GM19043 (cell line): Measurements from ENCODE around the gene EGLN1.

Experiments
- ATAC-seq: cut with Tn5 transposase; IDR thresholded peaks from one replicate; pipeline ENCODE4 v1.9.1; 2021; ENCODE audit warnings: low read depth; ENCODE audit not compliant: unreplicated experiment

EGLN1 gene

DNA sequence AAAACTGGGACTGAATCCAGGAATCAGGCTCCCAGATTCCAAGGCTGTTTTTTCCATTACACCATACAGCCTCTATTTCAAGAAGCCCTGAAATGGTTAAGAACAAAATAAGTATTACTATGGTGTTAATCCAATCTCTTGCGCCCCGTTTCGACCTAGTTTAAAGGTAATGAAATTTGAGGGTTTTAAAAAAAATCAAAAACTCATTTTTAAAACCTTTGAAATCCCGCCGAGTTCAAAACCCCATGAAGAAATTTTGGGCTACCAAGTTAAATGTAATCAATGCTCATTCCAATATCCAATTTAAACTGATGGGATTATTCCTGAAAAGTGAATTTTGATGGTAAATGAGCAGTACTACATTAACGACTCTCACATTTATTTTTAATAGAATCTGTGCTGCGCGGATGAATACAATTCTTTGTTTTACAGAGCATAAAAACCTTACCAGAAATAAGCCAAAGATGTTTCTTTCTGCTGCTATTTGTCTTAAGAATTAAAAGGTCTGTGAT is 767 bp upstream of the EGLN1 start:
- no peak for ATAC-seq

DNA sequence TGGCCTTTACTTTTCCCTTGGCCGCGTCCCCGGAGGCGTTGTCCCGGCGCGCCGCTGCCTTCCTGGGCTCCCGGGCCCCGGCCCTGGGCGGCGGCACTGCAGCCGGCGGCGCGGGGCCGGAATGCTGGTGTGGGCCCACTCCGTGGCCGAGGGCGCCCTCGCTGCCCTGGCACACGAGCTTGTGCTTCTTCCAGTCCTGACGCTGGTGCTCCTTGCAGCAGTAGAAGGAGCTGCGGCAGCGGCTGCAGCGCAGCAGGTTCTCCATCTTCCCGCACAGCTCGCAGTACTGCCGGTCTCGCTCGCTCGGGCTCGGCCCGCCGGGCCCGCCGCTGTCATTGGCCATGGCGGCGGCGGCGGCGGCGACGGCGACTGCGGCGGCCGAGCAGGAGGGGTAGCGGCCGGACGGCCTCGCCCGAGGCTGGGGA is 529 bp downstream of the EGLN1 start:
- ATAC-seq: peak; percentile 23

DNA sequence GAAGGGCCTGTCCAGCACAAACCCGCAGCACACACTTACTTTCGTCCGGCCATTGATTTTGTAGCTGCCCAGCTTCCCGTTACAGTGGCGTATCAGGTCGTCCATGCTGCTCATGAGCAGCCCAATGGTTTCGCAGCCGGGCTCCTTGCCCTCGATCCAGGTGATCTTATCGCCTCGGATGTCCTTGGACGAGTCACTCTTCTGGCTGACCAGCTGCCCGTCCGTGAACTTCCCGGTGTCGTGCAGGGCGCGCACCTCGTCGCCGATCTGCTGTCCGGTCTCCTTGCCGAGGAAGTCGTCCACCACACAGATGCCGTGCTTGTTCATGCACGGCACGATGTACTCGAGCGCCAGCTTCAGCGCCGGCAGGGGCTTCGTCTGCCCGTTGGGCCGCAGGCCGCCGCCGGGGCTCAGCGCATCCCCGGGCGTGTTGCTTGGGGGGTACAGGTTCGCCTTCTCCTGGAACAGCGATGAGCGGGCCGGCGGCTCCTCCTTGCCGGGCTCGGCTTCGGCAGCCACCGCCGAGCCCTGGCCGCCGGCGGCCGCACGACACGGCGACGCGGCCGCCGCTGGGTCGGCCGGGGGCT is 1.0 kb downstream of the EGLN1 start:
- peak; percentile 14 for ATAC-seq

DNA sequence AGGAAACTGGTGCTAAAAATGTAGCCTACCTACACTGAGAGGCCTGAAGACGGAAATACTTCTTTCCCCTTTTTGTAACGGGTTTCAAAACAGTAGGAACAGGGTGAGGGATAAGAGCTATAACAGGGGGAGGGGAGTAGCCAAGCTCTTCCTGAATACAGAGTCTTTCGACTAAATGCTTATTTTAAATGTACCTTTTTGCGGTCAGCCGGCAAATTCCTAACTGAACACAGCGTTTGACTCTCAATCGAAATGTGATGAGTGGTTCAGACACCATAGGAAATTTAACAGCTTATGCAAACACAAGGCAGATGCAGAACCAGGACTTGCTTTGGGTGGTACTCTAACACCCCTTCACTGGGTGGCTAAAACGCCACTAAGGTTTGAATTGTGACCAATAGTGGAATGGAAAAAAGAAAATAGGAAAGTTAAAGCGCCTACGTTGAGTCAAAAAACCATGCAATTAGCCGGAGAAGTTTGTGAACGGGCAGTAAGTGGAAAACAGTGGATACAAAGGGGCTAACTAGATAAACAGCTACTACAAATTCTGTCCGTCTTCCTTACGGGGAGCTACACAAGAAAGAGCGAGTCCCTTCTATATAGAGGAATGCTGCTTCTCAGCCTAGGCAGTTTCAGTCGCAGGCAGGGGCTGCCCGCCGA is 1.7 kb downstream of the EGLN1 start:
- ATAC-seq: no peak

DNA sequence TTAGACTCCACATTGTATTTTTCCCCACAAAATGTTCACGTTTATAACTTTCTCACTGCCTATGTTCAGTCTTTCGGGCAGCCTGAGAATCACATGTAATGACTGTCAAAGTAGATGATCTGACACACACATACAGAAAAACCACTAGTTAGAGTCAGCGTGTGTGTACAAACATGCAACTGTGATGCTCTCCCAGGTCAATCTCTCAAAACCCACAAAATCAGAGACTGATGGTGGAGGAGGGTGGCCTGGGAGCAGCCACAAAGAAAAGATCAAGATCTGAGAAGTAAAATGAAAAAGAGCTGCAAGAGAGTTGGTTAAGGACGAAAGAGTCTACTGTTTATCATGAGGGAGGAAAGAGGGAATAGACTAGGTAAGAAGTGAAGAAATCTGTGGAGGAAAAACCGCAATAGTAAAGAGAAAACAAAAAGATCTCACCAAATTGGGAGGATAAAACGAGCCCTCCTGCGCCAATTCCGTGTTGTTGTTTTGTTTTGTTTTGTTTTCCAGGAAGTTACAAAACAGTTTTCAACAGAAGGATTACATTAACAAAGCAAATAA is 2.3 kb downstream of the EGLN1 start:
- ATAC-seq: no peak

DNA sequence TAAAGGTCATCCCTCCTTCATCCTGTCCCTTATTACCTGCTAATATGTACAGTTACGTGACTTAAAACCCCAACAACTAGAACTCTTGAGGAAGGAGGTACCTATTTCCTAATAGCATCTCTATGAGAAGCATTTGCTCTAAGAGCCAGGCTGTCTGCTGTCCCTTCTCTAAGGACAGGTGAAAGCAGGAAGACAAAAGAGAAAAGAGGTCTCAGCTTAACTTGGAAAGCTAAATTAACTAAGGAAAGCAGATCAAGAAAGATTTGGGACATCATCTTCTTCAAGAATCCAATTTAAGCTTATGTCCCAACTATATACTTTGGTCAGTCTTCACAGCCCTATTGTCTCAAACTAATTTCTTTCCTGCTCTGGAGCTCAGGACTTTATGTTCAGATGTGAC is 2.9 kb downstream of the EGLN1 start:
- ATAC-seq: no peak

DNA sequence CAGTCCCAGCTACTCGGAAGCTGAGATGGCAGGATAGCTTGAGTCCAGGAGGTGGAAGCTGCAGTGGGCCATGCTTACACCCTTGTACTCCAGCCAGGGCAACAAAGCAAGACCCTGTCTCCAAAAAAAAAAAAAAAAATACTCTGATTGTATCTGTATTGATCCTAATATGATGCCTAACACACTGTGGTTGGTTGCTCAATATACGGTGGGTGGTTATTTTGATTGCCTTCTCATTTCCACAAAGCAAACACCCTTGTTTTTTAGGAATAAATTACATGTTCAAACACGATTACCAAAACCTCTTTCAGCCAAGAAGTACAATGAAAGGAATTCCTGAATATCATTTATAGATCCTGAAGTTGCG is 3.4 kb downstream of the EGLN1 start:
- ATAC-seq: no peak

DNA sequence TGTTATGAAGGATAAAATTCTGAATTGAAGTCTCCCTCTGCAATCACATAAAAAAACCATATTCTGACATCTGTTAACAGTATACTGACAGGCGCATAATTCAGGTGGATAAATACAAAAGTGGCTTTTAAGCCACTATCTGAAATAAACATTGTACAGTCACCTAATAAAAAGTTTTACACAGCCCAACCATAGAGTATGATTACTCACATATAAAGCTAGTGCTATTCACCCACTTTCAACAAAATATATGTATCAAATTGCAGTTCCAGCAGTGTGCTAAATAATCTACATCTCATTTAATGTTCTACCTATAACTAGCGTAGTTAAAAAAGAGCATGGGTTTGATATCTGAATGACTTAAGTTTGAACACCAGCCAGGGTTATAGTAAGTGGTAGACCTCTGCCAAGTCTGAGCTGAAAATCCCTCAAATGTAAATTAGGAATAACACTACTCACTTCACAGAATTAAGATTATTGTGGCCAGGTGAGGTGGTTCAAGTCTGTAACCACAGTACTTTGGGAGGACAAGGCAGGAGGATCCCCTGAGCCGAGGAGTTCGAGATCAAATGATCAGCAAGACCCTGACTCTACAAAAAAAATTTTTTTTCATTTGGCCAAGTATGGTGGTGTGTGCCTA is 3.9 kb downstream of the EGLN1 start:
- no peak for ATAC-seq

DNA sequence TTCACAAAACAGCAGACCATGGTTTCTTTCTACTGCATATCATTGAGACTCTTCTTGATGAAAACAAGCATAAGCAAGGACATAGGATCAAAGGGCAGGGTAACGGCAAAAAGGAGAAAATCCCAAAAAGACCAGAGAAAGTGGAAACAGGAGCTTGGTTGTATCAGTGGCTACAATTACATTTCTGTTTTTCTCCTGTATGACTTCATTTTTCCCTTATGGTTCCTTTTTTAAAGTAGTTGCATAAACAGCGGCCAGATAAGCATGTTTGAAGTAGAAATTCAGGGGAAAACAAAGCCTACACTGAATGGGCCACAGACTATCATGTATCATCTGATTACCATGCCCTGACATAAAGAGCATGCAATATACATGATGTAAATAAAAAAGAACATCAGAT is 4.6 kb downstream of the EGLN1 start:
- no peak for ATAC-seq

DNA sequence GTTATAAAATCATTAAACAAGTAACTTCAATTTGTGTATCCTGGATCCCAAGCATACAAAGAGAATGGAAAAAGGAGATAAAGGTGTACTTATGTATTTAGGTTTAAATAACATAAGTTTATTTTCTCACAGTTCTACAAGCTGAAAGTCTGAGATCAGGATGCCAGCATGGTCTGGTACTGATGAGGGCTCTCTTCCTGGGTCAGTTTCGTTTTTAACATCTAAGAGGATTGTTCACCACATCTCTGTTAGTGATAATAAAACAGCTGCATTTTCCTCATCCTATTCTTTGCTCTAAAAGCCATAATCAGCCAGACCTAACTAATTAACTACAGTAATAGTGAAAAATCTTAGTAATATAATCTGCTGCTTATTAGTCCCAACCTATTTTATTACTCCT is 5.2 kb downstream of the EGLN1 start:
- ATAC-seq: no peak

DNA sequence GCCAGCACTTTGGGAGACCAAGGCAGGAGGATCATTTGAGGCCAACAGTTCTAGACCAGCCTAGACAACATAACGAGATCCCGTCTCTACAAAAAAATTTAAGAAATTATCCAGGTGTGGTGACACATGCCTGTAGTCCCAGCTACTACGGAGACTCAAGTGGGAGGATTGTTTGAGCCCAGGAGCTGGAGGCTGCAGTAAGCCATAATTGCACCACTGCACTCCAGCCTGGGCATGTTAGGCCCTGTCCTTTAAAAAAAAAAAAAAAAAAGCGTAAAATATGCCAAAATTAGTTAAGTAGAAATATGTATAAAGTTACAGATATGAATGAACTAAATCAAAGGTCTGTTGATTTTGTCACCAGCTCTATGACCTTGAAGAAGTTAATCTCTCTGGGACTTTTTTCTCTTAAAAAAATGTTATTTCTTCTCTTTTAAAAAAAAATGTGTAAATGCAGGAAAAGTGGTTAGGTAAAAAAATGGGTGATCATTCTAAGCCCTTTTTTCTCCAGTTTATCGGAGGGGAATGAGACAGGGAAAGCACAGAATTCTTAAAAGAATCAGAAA is 7.0 kb downstream of the EGLN1 start:
- ATAC-seq: no peak

DNA sequence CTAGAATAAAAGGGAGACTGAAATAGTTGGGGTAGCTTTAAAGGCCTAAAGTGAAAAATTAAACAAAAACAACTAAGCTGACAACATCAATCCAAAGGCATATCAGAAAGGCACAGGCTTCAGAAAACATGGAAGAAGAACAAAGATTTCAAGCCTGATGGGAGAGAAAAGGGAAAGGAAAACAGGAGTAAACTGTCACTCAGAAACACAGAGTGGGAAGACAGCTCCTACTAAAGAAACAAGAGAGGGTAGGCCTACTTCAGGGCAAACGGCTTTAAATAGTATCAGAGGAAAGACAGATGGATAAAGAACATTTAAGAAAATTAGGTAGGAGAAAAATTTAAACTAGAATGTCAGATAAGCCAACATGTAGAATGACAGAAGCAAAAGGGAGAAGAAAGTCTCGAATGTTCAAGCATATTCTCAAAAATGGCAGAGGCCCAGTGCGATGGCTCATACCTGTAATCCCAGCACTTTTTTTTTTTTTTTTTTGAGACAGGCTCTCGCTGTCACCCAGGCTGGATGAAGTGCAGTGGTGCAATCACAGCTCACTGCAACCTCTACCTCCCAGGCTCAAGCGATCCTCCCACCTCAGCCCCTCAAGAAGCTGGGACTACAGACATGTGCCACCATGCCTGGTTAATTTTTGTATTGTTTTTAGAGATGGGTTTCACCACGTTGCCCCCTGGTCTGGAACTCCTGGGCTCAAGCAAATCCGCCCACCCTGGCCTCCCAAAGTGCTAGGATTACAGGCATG is 7.6 kb downstream of the EGLN1 start:
- ATAC-seq: no peak

DNA sequence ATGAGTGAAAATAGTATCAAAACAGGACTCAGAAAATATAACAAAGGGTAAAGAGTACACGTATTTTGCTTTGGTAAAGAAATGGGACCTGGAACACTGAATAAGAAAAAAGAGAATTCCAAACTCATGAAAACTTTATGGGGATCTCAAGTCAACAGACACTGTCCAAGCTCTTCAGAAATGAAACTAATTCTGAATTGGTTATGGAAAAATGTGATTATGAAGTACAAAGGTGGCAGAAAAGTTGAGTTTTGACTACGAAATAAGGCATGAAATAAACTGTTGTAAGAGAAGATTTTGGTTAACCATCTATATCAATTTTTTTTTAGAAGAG is 8.4 kb downstream of the EGLN1 start:
- ATAC-seq: no peak

DNA sequence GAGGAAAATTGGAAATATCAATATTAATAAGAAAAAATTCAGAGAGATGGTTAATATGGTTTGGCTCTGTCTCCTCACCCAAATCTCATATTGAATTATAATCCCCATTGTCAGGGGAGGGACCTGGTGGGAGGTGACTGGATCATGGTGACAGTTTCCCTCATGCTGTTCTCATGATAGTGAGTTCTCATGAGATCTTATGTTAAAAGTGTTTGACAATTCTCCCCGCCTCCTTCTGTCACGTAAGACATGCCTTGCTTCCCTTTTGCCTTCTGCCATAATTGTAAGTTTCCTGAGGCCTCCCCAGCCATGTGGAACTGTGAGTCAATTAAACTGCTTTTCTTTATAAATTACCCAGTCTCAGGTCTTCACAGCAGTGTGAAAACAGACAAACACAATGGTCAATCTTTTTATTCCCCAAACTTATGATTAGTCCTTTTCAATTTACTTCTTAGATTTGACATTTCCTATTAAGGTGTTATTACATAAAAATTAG is 11.0 kb downstream of the EGLN1 start:
- ATAC-seq: no peak

DNA sequence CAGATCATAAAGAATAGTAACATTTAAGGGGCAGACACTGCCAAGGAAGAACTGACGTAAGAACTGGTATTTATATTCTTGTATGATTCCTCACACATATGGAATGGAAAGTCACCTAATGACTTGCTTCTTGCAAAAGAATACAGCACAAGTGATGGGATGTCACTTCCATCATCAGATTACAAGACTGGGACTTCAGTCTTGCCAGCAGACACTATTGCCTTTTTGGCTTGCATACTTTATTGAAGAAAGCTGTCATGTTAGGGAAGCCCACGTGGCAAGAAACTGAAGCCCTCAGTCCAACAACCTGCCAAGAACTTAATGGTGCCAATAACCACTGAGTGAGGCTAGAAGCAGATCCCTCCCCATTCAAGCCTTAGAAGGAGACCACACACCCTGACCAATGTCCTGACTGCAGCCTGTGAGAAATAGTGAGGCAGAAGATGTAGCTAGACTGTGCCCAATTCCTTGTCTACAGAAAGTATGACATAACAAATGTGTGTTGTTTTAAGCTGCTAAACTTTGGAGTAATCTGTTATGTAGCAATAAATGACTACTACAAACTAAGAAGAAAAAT is 12.0 kb downstream of the EGLN1 start:
- no peak for ATAC-seq

DNA sequence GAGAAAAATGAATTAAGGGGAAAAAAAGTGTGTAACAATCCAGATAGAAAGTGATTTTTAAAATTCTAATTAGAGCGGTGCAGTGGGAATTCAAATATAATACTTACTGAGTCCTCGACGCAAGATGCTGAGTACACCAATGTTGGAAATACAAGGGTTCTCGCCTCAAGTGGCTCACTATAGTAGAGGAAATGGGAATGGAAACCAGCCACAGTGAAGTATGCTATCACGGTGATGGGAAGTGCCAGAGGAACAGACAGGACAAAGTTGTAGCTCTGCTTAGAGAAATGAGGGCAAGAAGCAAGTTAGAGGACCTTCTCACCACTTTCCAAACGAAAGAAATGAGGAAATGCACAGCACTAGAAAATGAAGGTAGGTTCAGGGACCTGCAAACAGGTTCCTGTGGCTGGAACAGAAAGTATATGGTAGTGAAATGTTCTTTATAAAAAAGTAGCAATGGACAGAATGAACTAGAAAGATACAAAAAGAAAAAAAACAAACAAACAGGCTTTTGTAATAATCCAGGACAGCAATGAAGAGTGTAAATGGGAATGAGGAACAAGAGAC is 13.5 kb downstream of the EGLN1 start:
- no peak for ATAC-seq

DNA sequence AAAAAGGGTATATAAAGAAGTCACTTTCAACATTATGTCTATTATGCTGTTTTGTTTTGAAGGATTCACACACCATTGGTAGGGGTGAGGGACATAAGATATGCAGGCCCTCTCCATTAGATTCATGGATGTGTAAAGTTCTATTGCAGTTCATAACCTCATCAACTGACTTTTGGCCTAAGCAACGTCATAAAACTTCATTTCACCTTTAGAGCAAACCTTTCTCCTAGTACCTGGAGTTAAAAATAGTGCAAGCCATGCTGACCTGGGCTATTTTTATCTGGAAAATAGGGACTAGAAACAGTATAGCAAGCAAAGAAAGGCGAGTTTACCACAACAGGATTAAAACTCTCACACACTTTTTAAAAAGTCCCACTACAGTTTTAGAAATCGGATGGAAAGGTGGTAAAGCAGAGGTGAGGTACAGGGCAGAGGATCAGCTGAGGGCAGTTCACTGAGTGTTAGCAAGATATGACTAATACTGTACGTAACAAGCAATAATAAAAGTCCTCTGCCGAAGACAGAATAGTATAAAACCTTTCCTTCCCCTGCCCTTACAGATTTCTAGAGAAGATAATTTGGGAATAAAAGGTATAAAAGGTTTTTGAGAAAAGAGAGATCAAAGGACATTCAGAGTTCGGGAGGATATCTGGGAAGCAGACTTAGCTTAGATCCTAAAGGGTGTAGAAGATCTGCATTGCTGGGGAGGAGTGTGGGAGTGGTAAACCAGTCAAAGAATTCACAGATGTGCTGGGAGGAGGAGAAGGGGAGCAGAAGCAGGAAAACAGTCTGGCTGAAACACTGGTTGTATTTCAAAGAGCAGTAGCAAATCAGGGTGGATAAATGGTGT is 14.3 kb downstream of the EGLN1 start:
- no peak for ATAC-seq

DNA sequence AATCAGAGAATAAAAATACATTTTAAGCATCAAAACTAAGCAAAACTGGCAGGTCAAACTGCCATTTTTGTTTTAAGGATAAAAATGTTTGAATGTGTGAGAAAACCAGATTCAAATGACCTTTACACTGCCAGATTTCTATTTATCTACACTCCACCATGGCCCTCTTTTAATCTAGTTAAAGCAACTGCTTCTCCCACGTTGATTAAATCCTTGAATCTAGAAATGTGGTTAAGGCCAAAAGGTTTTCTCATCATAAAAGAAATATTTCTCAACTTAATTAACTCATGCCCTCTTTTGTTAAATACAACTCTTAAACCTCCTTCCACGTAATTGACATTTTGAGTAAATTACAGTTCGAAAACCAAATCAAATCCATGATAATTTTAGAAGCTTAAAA is 15.0 kb downstream of the EGLN1 start:
- ATAC-seq: no peak

DNA sequence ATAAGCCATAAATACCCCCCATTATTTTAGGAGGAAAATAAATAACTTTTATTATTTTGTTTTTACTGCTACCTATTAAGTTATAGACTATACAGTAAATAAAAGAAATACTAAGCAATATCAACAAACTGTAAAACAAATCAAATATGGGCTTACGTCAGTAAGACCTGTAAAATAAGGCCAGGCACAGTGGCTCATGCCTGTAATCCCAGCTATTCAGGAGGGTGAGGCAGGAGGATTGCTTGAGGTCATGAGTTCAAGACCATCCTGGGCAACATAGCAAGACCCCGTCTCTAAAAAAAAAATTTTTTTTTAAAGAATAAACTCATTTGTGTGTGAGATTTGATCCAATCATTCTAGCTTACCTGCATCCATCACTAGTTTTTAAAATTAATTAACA is 17.8 kb downstream of the EGLN1 start:
- no peak for ATAC-seq
